HG03442 (cell line): ENCODE measurements around the gene SLC36A1.

Source experiments
- ATAC-seq: cut with Tn5 transposase; IDR thresholded peaks from one replicate; pipeline ENCODE4 v1.9.1; 2021; ENCODE audit warnings: mild to moderate bottlenecking, moderate library complexity; ENCODE audit not compliant: unreplicated experiment

The SLC36A1 gene

GRCh38 chr5:151531581-151531980, 84.2 kb downstream of the SLC36A1 start:
- no peak for ATAC-seq

DNA sequence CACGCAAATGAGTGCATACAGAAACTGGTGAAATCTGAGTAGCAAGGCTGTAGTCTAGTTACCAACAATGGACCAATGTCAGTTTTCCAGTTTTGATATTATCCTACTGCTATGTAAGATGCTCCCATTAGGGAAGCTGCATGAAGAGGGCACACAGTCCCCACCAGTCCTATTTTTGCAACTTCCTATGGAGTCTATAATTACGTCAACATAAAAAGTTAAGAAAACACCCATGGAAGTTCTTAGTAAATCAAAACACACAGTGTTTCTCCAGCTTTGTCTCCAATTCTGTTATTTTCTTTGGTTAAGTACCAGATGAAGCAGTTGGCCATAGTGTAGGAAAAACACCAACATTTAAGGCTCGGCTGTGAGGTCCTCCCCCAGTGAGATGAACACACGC, 85.0 kb downstream of the SLC36A1 start:
- no peak for ATAC-seq

DNA sequence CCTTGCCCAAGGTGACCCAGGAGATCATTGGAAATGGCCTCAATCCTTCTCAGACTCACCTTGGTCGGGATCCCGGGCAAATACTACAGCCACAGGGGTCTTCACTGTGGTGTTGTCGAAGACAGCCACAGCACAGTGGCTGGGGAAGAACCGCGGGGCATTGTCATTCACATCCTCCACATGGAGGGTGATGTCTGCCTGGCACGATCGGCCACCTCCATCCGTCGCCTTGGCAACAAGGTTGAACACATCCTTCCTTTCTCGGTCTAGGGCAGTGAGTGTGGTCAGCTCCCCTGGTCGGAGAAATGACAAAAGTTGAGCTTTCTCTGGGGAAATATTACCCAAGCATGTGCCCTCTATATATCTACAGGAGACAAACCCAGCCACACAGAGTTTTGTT, 86.9 kb downstream of the SLC36A1 start:
- ATAC-seq: no peak

DNA sequence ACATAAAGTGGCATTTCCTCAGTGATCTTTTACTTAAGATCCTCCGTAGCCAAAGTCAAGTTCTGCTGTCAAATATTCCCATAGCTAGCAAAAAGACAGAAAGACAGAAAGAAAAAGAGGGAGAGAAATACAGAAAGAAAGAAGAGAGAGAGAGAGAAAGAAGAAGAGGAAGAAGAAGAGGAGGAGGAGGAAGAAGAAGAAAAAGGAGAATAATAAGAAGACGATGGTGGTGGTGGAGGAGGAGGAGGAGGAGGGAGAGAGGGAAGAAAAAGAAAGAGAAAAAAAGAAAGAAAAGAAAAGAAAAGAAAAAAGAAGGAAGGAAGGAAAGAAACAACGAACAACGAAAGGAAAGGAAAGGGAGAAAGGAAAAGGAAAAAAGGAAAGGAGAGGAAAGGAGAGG, 89.6 kb downstream of the SLC36A1 start:
- ATAC-seq: no peak

- no peak for ATAC-seq
Observed at GRCh38 chr5:151541571-151541970, 94.2 kb downstream of the SLC36A1 start.
